Nephron (organoid): ENCODE measurements around the gene NAXE.

Experiments
- H3K27ac Mint-ChIP-seq, 3 experiments: 2 replicates each; pipeline ENCODE4 v1.8.0; 2020; ENCODE audit warnings: mixed read lengths in 3 of 3, mild to moderate bottlenecking in 2 of 3, moderate library complexity in 1 of 3
- H3K27me3 Mint-ChIP-seq: 2 replicates; pipeline ENCODE4 v1.8.0; 2021; ENCODE audit warnings: low read depth, mild to moderate bottlenecking, moderate library complexity, mixed read lengths
- H3K36me3 Mint-ChIP-seq: 2 replicates; pipeline ENCODE4 v1.8.0; 2020; ENCODE audit warnings: low read depth, mixed read lengths
- H3K4me1 Mint-ChIP-seq: 2 replicates; pipeline ENCODE4 v1.8.0; 2020; ENCODE audit warnings: mixed read lengths
- H3K4me3 Mint-ChIP-seq, 3 experiments: 2 replicates each; pipeline ENCODE4 v1.8.0; 2020; ENCODE audit warnings: mild to moderate bottlenecking in 3 of 3, mixed read lengths in 3 of 3, moderate library complexity in 2 of 3
- H3K9me3 Mint-ChIP-seq: 2 replicates; pipeline ENCODE4 v1.8.0; 2020; ENCODE audit warnings: mixed read lengths
- TF ChIP-seq, protein P1 (sequence below), 3 experiments: fragments of 200-600 bp; sonication (generic); IDR thresholded peaks; one replicate each; pipeline ENCODE4 v1.5.0; 2021; ENCODE audit warnings: antibody characterized with exemption in 3 of 3; ENCODE audit not compliant: unreplicated experiment in 3 of 3

Gene NAXE

DNA sequence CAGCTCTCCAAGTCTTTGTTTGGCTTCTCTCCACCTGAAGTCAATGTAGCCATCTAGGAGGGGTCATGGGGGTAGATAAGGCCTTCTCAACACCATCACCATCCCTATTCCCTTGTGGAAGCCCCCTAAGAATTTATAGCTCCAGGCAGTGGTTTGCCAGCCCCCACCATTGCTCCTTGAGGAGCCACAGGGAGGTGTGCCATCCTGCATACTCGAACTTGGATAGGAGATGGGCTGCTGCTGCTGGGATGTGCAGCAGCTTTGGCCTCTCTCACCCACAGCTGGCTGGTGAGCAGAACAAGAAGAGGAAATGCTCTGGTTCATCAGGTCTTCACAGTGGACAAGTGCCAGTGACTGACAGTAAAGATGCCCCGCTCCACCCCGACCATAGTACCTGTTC lies 4.8 kb downstream of the NAXE start:
- Mint-ChIP-seq H3K27me3 (no peaks in the 10 kb centered on the region), H3K36me3 (peaks cover 30% of the 10 kb centered on the region), H3K9me3 (no peaks in the 10 kb centered on the region), H3K4me1 (peaks cover 14% of the 10 kb centered on the region), H3K27ac (no peak overlapping the region), H3K4me3 (peak overlapping the region in 2 of 3 experiments; percentile 13 to 49)
- TF ChIP-seq, protein P1, sequence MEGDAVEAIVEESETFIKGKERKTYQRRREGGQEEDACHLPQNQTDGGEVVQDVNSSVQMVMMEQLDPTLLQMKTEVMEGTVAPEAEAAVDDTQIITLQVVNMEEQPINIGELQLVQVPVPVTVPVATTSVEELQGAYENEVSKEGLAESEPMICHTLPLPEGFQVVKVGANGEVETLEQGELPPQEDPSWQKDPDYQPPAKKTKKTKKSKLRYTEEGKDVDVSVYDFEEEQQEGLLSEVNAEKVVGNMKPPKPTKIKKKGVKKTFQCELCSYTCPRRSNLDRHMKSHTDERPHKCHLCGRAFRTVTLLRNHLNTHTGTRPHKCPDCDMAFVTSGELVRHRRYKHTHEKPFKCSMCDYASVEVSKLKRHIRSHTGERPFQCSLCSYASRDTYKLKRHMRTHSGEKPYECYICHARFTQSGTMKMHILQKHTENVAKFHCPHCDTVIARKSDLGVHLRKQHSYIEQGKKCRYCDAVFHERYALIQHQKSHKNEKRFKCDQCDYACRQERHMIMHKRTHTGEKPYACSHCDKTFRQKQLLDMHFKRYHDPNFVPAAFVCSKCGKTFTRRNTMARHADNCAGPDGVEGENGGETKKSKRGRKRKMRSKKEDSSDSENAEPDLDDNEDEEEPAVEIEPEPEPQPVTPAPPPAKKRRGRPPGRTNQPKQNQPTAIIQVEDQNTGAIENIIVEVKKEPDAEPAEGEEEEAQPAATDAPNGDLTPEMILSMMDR (IDR thresholded peaks at IDR 0.05; ENCODE audit: unreplicated experiment in 3 of 3) = no peak

DNA sequence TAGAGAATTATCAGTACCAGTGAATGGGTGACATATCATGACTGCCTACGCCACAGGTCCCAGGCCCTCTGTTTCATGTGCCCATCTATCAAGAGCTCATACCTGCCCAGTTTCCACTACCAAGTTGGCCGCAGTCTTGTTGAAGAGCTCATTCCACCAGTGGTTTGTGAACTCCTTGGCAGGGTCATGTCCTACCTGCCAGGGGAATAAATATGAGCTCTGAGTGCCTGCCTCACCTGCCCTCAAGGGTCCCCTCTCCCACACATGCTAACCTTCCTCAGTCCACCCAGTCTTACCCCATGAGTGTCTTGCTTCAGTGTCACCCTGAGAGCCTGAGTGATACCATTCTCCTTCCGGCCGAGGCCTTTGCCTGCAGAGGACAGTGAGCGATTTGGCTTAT lies 6.5 kb downstream of the NAXE start:
- H3K4me3 Mint-ChIP-seq = peak overlapping the region in 1 of 3 experiments; percentile 27

DNA sequence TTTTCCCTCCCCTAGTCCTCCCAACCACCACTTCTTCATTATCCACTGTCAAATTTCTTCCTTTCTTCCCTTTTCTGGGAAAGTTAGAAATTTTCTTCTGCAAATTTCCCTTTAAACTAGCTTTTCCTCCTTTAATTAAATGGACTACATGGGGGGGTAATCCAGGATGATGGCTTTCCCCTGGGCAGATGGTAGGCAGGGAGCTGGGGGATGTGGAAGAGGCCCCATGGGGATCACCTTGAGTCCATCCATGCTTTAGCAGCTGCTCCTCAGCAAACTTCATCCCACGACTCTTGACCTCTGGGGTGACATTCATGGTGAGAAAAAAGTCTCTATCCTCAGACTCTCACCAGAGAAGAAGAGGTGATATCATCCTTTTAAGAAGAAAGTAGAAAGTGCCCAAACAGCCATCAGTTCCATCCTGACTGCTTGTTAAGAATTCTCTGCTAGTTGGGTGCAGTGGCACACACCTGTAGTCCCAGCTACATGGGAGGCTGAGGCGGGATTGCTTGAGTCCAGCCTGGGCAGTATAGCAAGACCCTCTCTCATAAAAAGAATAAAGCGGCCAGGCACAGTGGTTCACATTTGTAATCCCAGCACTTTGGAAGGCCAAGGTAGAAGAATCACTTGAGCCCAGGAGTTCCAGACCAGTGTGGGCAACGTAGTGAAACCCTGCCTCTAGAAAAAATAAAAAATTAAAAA lies 7.3 kb downstream of the NAXE start:
- Mint-ChIP-seq H3K4me3 (peak overlapping the region in 2 of 3 experiments; percentile 24 to 27), H3K27me3 (no peaks in the 10 kb centered on the region), H3K4me1 (peaks cover 10% of the 10 kb centered on the region), H3K27ac (no peak overlapping the region), H3K36me3 (peaks cover 30% of the 10 kb centered on the region), H3K9me3 (no peaks in the 10 kb centered on the region)
- TF ChIP-seq, protein P1 (IDR thresholded peaks at IDR 0.05; ENCODE audit: unreplicated experiment in 3 of 3) = no peak

More for the DNA sequence above, 6.5 kb downstream of the NAXE start:
- TF ChIP-seq, protein P1 (IDR thresholded peaks at IDR 0.05; ENCODE audit: unreplicated experiment in 3 of 3) = no peak
- Mint-ChIP-seq H3K27me3 (no peaks in the 10 kb centered on the region), H3K4me1 (peaks cover 10% of the 10 kb centered on the region), H3K36me3 (peaks cover 30% of the 10 kb centered on the region), H3K27ac (no peak overlapping the region), H3K9me3 (no peaks in the 10 kb centered on the region)

DNA sequence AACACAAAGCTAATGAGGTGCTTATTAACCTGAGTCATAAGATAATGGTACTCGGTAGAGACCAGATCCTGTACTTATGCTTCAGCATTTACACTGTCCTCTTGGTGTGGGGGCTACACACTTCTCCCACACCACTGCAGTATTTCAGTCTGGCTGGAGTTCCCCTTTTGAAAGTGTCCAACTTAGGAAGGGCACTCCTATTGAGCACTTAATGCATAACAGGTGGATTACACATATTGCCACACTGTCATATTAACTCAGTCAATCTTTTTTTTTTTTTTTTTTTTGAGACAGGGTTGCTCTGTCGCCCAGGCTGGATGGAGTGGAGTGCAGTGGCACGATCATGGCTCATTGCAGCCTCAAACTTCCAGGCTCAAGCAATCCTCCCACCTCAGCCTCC lies 8.2 kb downstream of the NAXE start:
- no peaks in the 10 kb centered on the region for H3K27me3 Mint-ChIP-seq
- no peak overlapping the region for H3K27ac Mint-ChIP-seq
- TF ChIP-seq, protein P1 (IDR thresholded peaks at IDR 0.05; ENCODE audit: unreplicated experiment in 3 of 3) = no peak
- H3K4me1 Mint-ChIP-seq = peaks cover 10% of the 10 kb centered on the region
- H3K9me3 Mint-ChIP-seq = no peaks in the 10 kb centered on the region
- H3K36me3 Mint-ChIP-seq = peaks cover 30% of the 10 kb centered on the region
- H3K4me3 Mint-ChIP-seq = peak overlapping the region; percentile 21 to 99 (median 24)

DNA sequence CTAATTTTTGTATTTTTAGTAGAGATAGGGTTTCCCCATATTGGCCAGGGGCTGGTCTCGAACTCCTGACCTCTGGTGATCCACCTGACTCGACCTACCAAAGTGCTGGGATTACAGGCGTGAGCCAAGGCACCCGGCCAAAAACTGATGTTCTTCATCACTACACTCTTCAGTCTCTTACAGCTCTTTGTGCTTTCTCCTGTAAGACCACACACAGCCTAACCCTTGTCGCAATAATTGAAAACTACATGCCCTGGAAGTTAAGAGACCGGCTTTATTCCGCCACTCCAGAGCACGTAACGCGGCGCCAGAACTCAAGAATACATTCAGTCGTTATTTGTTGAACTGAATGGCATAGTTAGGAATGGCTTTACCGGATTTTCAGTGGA lies 9.2 kb downstream of the NAXE start:
- Mint-ChIP-seq H3K27ac (peak overlapping the region; percentile 57 to 84 (median 82)), H3K36me3 (peaks cover 21% of the 10 kb centered on the region), H3K27me3 (no peaks in the 10 kb centered on the region), H3K9me3 (no peaks in the 10 kb centered on the region), H3K4me3 (peak overlapping the region; percentile 91 to 99 (median 97)), H3K4me1 (peaks cover 10% of the 10 kb centered on the region)
- TF ChIP-seq, protein P1 (IDR thresholded peaks at IDR 0.05; ENCODE audit: unreplicated experiment in 3 of 3) = no peak
